K562 (cell line): ENCODE results near the gene RANGAP1. TPM values are rescaled to one million over a fixed set of nuclear protein-coding genes. Genes with fewer than 3 reads are reported as not detected.
A peak's percentile ranks its signal among the peaks of the same experiment; 100 is the strongest.

Experiments used
- ATAC-seq: fragments of 200-7000 bp; cut with Tn5 transposase; 3 replicates; pipeline ENCODE4 v1.9.1; 2020; ENCODE audit warnings: moderate library complexity
- BruUV-seq: library from RNA; stranded (reverse); fragments of 400-500 nt; replicated peaks from 2 replicates; lab custom pipeline; 2021; lab: Mats Ljungman, UMichigan
- CTCF ChIA-PET: fragments of 300-600 bp; formaldehyde crosslinking; extraction: SDS; loops from one replicate; lab custom pipeline; 2021; ENCODE audit warnings: low intra/inter-chr PET ratio; lab: Yijun Ruan, JAX
- POLR2A ChIA-PET: fragments of 300-600, 350-650 bp; sonication (Branson Sonifier 250); formaldehyde crosslinking; extraction: SDS; loops from one replicate; lab custom pipeline; 2021; ENCODE audit warnings: antibody characterized with exemption, inconsistent platforms; lab: Yijun Ruan, JAX
- DNase-seq, 4 experiments: peaks; one replicate each; pipeline versions ENCODE4 v3.0.0 to v3.0.0-alpha.2; 2011 to 2018; ENCODE audit warnings: low spot score in 3 of 4, mixed read lengths in 3 of 4; ENCODE audit errors: extremely low read depth in 1 of 4
- FAIRE-seq: peaks from 2 replicates; lab custom pipeline; 2011; peaks lifted over from hg19 to GRCh38; lab: Jason Lieb, UNC
- H2AFZ ChIP-seq: 2 replicates; pipeline ENCODE4 v1.6.0; 2011; ENCODE audit warnings: low read depth, low read length, control low read depth, inconsistent platforms
- H3K27ac ChIP-seq: fragments of 200-600 bp; 3 replicates; pipeline ENCODE4 v1.8.0; 2011; ENCODE audit warnings: low read depth, mild to moderate bottlenecking, control low read depth, inconsistent platforms, low read length, moderate library complexity, mixed read lengths; ENCODE audit errors: extremely low read depth
- H3K27me3 ChIP-seq, 2 experiments: fragments of 300-600 bp in 1 of 2; 2 replicates in 1 of 2; 3 replicates in 1 of 2; pipeline versions ENCODE4 v1.6.0 to v1.8.0; 2011; ENCODE audit warnings: inconsistent platforms in 2 of 2, low read length in 2 of 2, mild to moderate bottlenecking in 1 of 2, mixed read lengths in 1 of 2, moderate library complexity in 1 of 2; ENCODE audit not compliant: control insufficient read depth in 2 of 2, insufficient read depth in 2 of 2
- H3K36me3 ChIP-seq: fragments of 300-600 bp; 3 replicates; pipeline ENCODE4 v1.8.0; 2011; ENCODE audit warnings: mild to moderate bottlenecking, low read length, inconsistent platforms; ENCODE audit not compliant: control insufficient read depth, insufficient read depth
- H3K4me1 ChIP-seq, 2 experiments: fragments of 200-600 bp in 1 of 2; replicated peaks in 1 of 2; 2 replicates in 1 of 2; 3 replicates in 1 of 2; pipeline versions ENCODE4 v1.5.1 to v1.8.0; 2011; ENCODE audit warnings: inconsistent platforms in 2 of 2, low read length in 2 of 2, mild to moderate bottlenecking in 1 of 2, mixed read lengths in 1 of 2, moderate library complexity in 1 of 2; ENCODE audit not compliant: control insufficient read depth in 2 of 2, insufficient read depth in 2 of 2
- H3K4me2 ChIP-seq: 2 replicates; pipeline ENCODE4 v1.6.1; 2011; ENCODE audit warnings: low read length, control low read depth, inconsistent platforms, mixed read lengths; ENCODE audit not compliant: insufficient read depth
- H3K4me3 ChIP-seq: fragments of 200-600 bp; sonication (generic), shearing (Covaris generic); 2 replicates; pipeline ENCODE4 v1.5.1; 2016; ENCODE audit warnings: control low read depth, inconsistent platforms
- H3K79me2 ChIP-seq: fragments of 200-600 bp; 3 replicates; pipeline ENCODE4 v1.8.0; 2011; ENCODE audit warnings: low read length, inconsistent platforms; ENCODE audit not compliant: control insufficient read depth, insufficient read depth
- H3K9ac ChIP-seq, 2 experiments: 2 replicates each; pipeline versions ENCODE4 v1.6.0 to v1.6.1; 2011; ENCODE audit warnings: low read depth in 2 of 2, low read length in 2 of 2, control low read depth in 1 of 2, inconsistent platforms in 1 of 2, mild to moderate bottlenecking in 1 of 2, mixed read lengths in 1 of 2; ENCODE audit not compliant: insufficient read depth in 1 of 2
- H3K9me1 ChIP-seq: one replicate; pipeline ENCODE4 v1.6.0; 2011; ENCODE audit warnings: inconsistent platforms, mild to moderate bottlenecking, low read length, moderate library complexity; ENCODE audit not compliant: control insufficient read depth, insufficient read depth
- H3K9me3 ChIP-seq: replicated peaks from 2 replicates; pipeline ENCODE4 v1.5.1; 2011; ENCODE audit warnings: low read depth, low read length, inconsistent platforms; ENCODE audit not compliant: control insufficient read depth, insufficient read depth
- H4K20me1 ChIP-seq: replicated peaks from 2 replicates; pipeline ENCODE4 v1.6.1; 2011; ENCODE audit warnings: low read length, inconsistent platforms, mixed read lengths; ENCODE audit not compliant: control insufficient read depth, insufficient read depth
- BHLHE40 ChIP-seq: IDR thresholded peaks from 2 replicates; pipeline ENCODE4 v1.6.1; 2011; ENCODE audit warnings: low read length, improper control_type of control experiment
- CBX1 ChIP-seq: sonication (generic); IDR thresholded peaks from 2 replicates; pipeline ENCODE4 v1.6.1; 2016; ENCODE audit warnings: antibody characterized with exemption, low read depth, mild to moderate bottlenecking
- CREB3L1 ChIP-seq: fragments of 450-650 bp; IDR thresholded peaks from 2 replicates; pipeline ENCODE4 v1.6.1; 2014; ENCODE audit warnings: low read depth, mild to moderate bottlenecking, moderate library complexity, borderline replicate concordance
- CREM ChIP-seq: IDR thresholded peaks from 2 replicates; pipeline ENCODE4 v1.6.1; 2014; ENCODE audit warnings: antibody characterized with exemption, low read depth
- FOXJ2 ChIP-seq: fragments of 200-800 bp; sonication (Bioruptor generic); IDR thresholded peaks from 2 replicates; pipeline ENCODE4 v1.6.1; 2016; ENCODE audit warnings: missing genetic modification characterization, missing compliant biosample characterization
- FOXK2 ChIP-seq, 2 experiments: fragments of 450-650 bp; IDR thresholded peaks in 1 of 2; conservative IDR thresholded peaks in 1 of 2; 2 replicates each; pipeline ENCODE4 v1.6.1; 2016; ENCODE audit warnings: low read depth in 2 of 2, mild to moderate bottlenecking in 1 of 2
- HEY1 ChIP-seq: fragments of 250-450 bp; sonication (Bioruptor Pico); IDR thresholded peaks from 2 replicates; pipeline ENCODE4 v1.5.0; 2020; ENCODE audit warnings: mild to moderate bottlenecking, moderate library complexity, borderline replicate concordance
- KAT8 ChIP-seq: fragments of 450-650 bp; IDR thresholded peaks from 2 replicates; pipeline ENCODE4 v1.6.1; 2016; ENCODE audit warnings: low read depth, mild to moderate bottlenecking
- MLX ChIP-seq, 2 experiments: fragments of 450-650 bp in 1 of 2; sonication (generic) in 1 of 2; formaldehyde crosslinking; conservative IDR thresholded peaks; 2 replicates each; pipeline versions ENCODE4 v1.4.0 to v1.8.1; 2020 to 2022; ENCODE audit warnings: mild to moderate bottlenecking in 1 of 2, missing genetic modification reagents in 1 of 2
- MXI1 ChIP-seq: IDR thresholded peaks from 2 replicates; pipeline ENCODE4 v1.6.1; 2011; ENCODE audit warnings: low read depth, mild to moderate bottlenecking, improper control_type of control experiment, low read length
- PATZ1 ChIP-seq: fragments of 250-450 bp; sonication (Bioruptor Pico); IDR thresholded peaks from 2 replicates; pipeline ENCODE4 v1.5.0; 2020; ENCODE audit warnings: mild to moderate bottlenecking, borderline replicate concordance
- TFAM ChIP-seq: fragments of 250-450 bp; sonication (Bioruptor Pico); conservative IDR thresholded peaks from 2 replicates; pipeline ENCODE4 v1.5.0; 2021; ENCODE audit warnings: mild to moderate bottlenecking, moderate library complexity
- VEZF1 ChIP-seq: fragments of 200-800 bp; sonication (Bioruptor generic); IDR thresholded peaks from 2 replicates; pipeline ENCODE4 v1.6.1; 2017; ENCODE audit warnings: missing genetic modification characterization, missing compliant biosample characterization
- ZNF184 ChIP-seq: sonication (generic); formaldehyde crosslinking; IDR thresholded peaks from 2 replicates; pipeline ENCODE4 v1.5.0; 2020; ENCODE audit warnings: missing genetic modification reagents
- ZNF274 ChIP-seq: IDR thresholded peaks from 2 replicates; pipeline ENCODE4 v1.6.1; 2011; ENCODE audit warnings: low read depth, mild to moderate bottlenecking, low read length, moderate library complexity, borderline replicate concordance
- WGBS: fragments of 100-300 bp; shearing (Covaris generic); methylation state at CpG from one replicate; pipeline ENCODE4 v1.1.6; 2016; ENCODE audit warnings: low coverage, mixed read lengths; ENCODE audit not compliant: insufficient coverage; ENCODE audit errors: missing lambda C conversion rate; 5-methylcytosine and 5-hydroxymethylcytosine counted together
- in situ Hi-C: fragments of 300-500 bp; cut with MboI; formaldehyde crosslinking; loops from 4 replicates; pipeline ENCODE4 v1.15.0; 2018; ENCODE audit warnings: inconsistent platforms, mixed read lengths
- intact Hi-C: fragments of 100-400 bp; cut with micrococcal nuclease; formaldehyde crosslinking; loops from 2 replicates; pipeline ENCODE4 v1.14.2; 2022
- polyA plus RNA-seq, 8 experiments: library from polyadenylated mRNA; depleted of rRNA in 4 of 8; stranded (reverse) in 5 of 8; unstranded in 3 of 8; fragments of >200 nt; fragmentation: Nextera tagmentation in 2 of 8; fragmentation: Illumina TruSeq in 1 of 8; extraction: Ambion mirVana in 2 of 8; extraction: Trizol in 1 of 8; gene quantifications; 2 replicates each; pipeline versions ENCODE4 v1.2.1 to v1.2.3, GENCODE V29; 2011 to 2014; ENCODE audit warnings: inconsistent platforms in 1 of 8, missing spikeins in 1 of 8
- total RNA-seq, 7 experiments: library from RNA; depleted of rRNA in 6 of 7; stranded (reverse); fragments of >200 nt in 6 of 7; fragmentation: Illumina TruSeq in 2 of 7; extraction: Trizol in 2 of 7; gene quantifications; 2 replicates each; pipeline versions ENCODE4 v1.2.1 to v1.2.3, GENCODE V29; 2011 to 2021; ENCODE audit warnings: low replicate concordance in 1 of 7

Gene RANGAP1
- total and polyA plus RNA-seq, 9 of the 15 experiments (the other 6 are each of a cell fraction or from before 2014, with no cell fraction given): 2.1 to 104 (median 50.6) TPM

GRCh38 chr22:41204992-41205900 lies 80.7 kb downstream of the RANGAP1 start, which contains the start of gene L3MBTL2:
Gene L3MBTL2, plus strand, starts transcription at chr22:41205312. Its CDS starts 51 bp downstream, at chr22:41205363.
- peak within 1 kb of the TSS; percentile 61 for H3K4me3 ChIP-seq
- H3K4me2 ChIP-seq: peak within 1 kb of the TSS; percentile 98
- TSS peak; percentile 88 for BruUV-seq
- ChIA-PET POLR2A (no interaction called here), CTCF (no interaction called here)
- intact Hi-C loops: no loop called here
- peak within 1 kb of the TSS; percentile 97 for H2AFZ ChIP-seq
- H3K27ac ChIP-seq: peak within 1 kb of the TSS; percentile 78
- WGBS: 0% methylated on average over 30 of the region's 47 CpGs
- FAIRE-seq: peak; percentile 99
- in situ Hi-C loops: no loop called here
- peak; percentile 96 to 98 (median 96) for DNase-seq
- peaks cover 12% of the 10 kb centered on the region; the same call in 2 of the 3 replicates for H3K36me3 ChIP-seq
- peaks cover 2 to 6% of the 10 kb centered on the region in 2 experiments; a peak in 2 of 5 replicates for H3K4me1 ChIP-seq
- H3K9ac ChIP-seq: peak within 1 kb of the TSS; percentile 89 to 93
- no peaks in the 10 kb centered on the region for H3K9me1 ChIP-seq
- peaks cover 19% of the 10 kb centered on the region for H3K79me2 ChIP-seq
- H3K27me3 ChIP-seq: no peaks in the 10 kb centered on the region
- H3K9me3 ChIP-seq: no peaks in the 10 kb centered on the region
- ATAC-seq: peak; percentile 100
- no peaks in the 10 kb centered on the region for H4K20me1 ChIP-seq
- no peak for TF ChIP-seq KAT8
- TF ChIP-seq MLX (CRISPR knock-in tag; conservative IDR thresholded peaks at IDR 0.05): no peak
- TF ChIP-seq ZNF274: no peak
- peak; percentile 67; the same call in 1 of the 2 replicates for TF ChIP-seq MXI1
- TF ChIP-seq CBX1: no peak
- TF ChIP-seq BHLHE40: no peak
- no peak for TF ChIP-seq VEZF1 (CRISPR knock-in tag)
- no peak for TF ChIP-seq PATZ1 (CRISPR knock-in tag)
- TF ChIP-seq CREM: peak; percentile 76
- TF ChIP-seq TFAM (CRISPR knock-in tag): no peak
- no peak; a peak in 1 of 4 replicates for TF ChIP-seq FOXK2 (conservative IDR thresholded peaks at IDR 0.05 in 1 of 2, IDR thresholded peaks at IDR 0.05 in 1 of 2; ENCODE audit: low read depth in 2 of 2)
- no peak for TF ChIP-seq HEY1 (CRISPR knock-in tag)
- TF ChIP-seq FOXJ2 (tag): peak; percentile 84
- peak; percentile 60; the same call in 1 of the 2 replicates for TF ChIP-seq CREB3L1
- TF ChIP-seq ZNF184 (CRISPR knock-in tag): no peak
